GM19324 (cell line): ENCODE measurements around the gene F5.
A peak's percentile ranks its signal among the peaks of the same experiment; 100 is the strongest.

ENCODE experiments used
- ATAC-seq: cut with Tn5 transposase; IDR thresholded peaks from one replicate; pipeline ENCODE4 v1.9.1; 2021; ENCODE audit warnings: mild to moderate bottlenecking, moderate library complexity; ENCODE audit not compliant: unreplicated experiment, low FRiP score

Gene F5

GRCh38 chr1:169586395-169587255 lies at the start of gene F5:
TSS of gene F5 (minus strand) at chr1:169586481. CDS start at chr1:169586386, 95 bp downstream.
- ATAC-seq: peak; percentile 80

- no peak for ATAC-seq
These were observed 48.6 kb upstream of the F5 start for GRCh38 chr1:169634877-169635276.

- no peak for ATAC-seq
These were observed 47.9 kb upstream of the F5 start for GRCh38 chr1:169634145-169634544.

GRCh38 chr1:169631249-169631648 lies 45.0 kb upstream of the F5 start:
- ATAC-seq: no peak

- no peak for ATAC-seq
These were observed 43.7 kb upstream of the F5 start, which contains the start of gene SELP for GRCh38 chr1:169630006-169630405. TSS of gene SELP (minus strand) at chr1:169630124. CDS start at chr1:169630074, 50 bp downstream.

GRCh38 chr1:169624912-169625311 lies 38.6 kb upstream of the F5 start:
- no peak for ATAC-seq

- no peak for ATAC-seq
These were observed 37.8 kb upstream of the F5 start for GRCh38 chr1:169624122-169624521.

GRCh38 chr1:169623132-169623926 lies 37.0 kb upstream of the F5 start:
- ATAC-seq: no peak

- ATAC-seq: no peak
These were observed 34.3 kb upstream of the F5 start for GRCh38 chr1:169620565-169620964.

GRCh38 chr1:169618367-169618766 lies 32.1 kb upstream of the F5 start:
- no peak for ATAC-seq

GRCh38 chr1:169615803-169616202 lies 29.5 kb upstream of the F5 start:
- ATAC-seq: no peak

GRCh38 chr1:169610858-169611257 lies 24.6 kb upstream of the F5 start:
- no peak for ATAC-seq

GRCh38 chr1:169610108-169610507 lies 23.8 kb upstream of the F5 start:
- no peak for ATAC-seq

GRCh38 chr1:169608226-169608625 lies 21.9 kb upstream of the F5 start:
- ATAC-seq: no peak

GRCh38 chr1:169604781-169605560 lies 18.7 kb upstream of the F5 start:
- ATAC-seq: peak; percentile 55

- ATAC-seq: no peak
These were observed 15.0 kb upstream of the F5 start for GRCh38 chr1:169601096-169601881.

GRCh38 chr1:169595764-169596711 lies 9.8 kb upstream of the F5 start:
- no peak for ATAC-seq

GRCh38 chr1:169594391-169594790 lies 8.1 kb upstream of the F5 start:
- no peak for ATAC-seq

GRCh38 chr1:169590932-169591331 lies 4.7 kb upstream of the F5 start:
- ATAC-seq: no peak
